Epithelial cell of esophagus (primary cell): ENCODE measurements around the gene GPR180.

Experiments used
- DNase-seq: peaks from one replicate; pipeline ENCODE4 v3.0.0; 2010; ENCODE audit warnings: low read depth
- H3K4me3 ChIP-seq: 2 replicates; pipeline ENCODE4 v1.5.1; 2011; ENCODE audit warnings: mild to moderate bottlenecking, low read length, control low read depth
- CTCF ChIP-seq: IDR thresholded peaks from 2 replicates; pipeline ENCODE4 v1.5.1; 2011; ENCODE audit warnings: low read depth, mild to moderate bottlenecking, low read length, control low read depth, inconsistent platforms; ENCODE audit not compliant: insufficient read depth; ENCODE audit errors: missing control alignments

The GPR180 gene

GRCh38 chr13:94607056-94607455, 5.4 kb downstream of the GPR180 start:
- TF ChIP-seq CTCF = no peak

GRCh38 chr13:94607939-94608338, 6.3 kb downstream of the GPR180 start:
- no peak for TF ChIP-seq CTCF
- no peak for DNase-seq
- H3K4me3 ChIP-seq = no peak overlapping the region

More at GRCh38 chr13:94607056-94607455, 5.4 kb downstream of the GPR180 start:
- no peak for DNase-seq
- H3K4me3 ChIP-seq = no peak overlapping the region

- TF ChIP-seq CTCF = no peak
- DNase-seq = no peak
- no peak overlapping the region for H3K4me3 ChIP-seq
These were observed 6.9 kb downstream of the GPR180 start for GRCh38 chr13:94608586-94608985.

GRCh38 chr13:94609196-94609595, 7.5 kb downstream of the GPR180 start:
- no peak overlapping the region for H3K4me3 ChIP-seq
- TF ChIP-seq CTCF = no peak
- DNase-seq = no peak

GRCh38 chr13:94610475-94610874, 8.8 kb downstream of the GPR180 start:
- no peak for TF ChIP-seq CTCF
- H3K4me3 ChIP-seq = no peak overlapping the region
- no peak for DNase-seq

- no peak for DNase-seq
- H3K4me3 ChIP-seq = no peak overlapping the region
- TF ChIP-seq CTCF = no peak
These were observed 10.4 kb downstream of the GPR180 start for GRCh38 chr13:94612050-94612449.

- TF ChIP-seq CTCF = no peak
- no peak overlapping the region for H3K4me3 ChIP-seq
- DNase-seq = no peak
These were observed 11.4 kb downstream of the GPR180 start for GRCh38 chr13:94613051-94613450.
